SK-N-SH treated with all-trans-retinoic acid at 6 μM for 48 hours (cell line): ENCODE results near the gene NINJ2.

ENCODE experiments used
- ATAC-seq: fragments of 200-7000 bp; cut with Tn5 transposase; 3 replicates; pipeline ENCODE4 v1.9.1; 2020; ENCODE audit warnings: mild to moderate bottlenecking, moderate library complexity
- ARNTL ChIP-seq: fragments of 450-650 bp; formaldehyde crosslinking; IDR thresholded peaks from 2 replicates; pipeline ENCODE4 v1.5.0; 2020; ENCODE audit warnings: low read depth, mild to moderate bottlenecking, moderate library complexity, borderline replicate concordance
- BACH2 ChIP-seq: fragments of 250-450 bp; sonication (Bioruptor Pico); IDR thresholded peaks from 2 replicates; pipeline ENCODE4 v1.9.0; 2021; ENCODE audit warnings: mild to moderate bottlenecking, borderline replicate concordance
- CSDC2 ChIP-seq: fragments of 250-450 bp; sonication (Bioruptor Pico); IDR thresholded peaks from 2 replicates; pipeline ENCODE4 v1.5.0; 2020; ENCODE audit warnings: mild to moderate bottlenecking, moderate library complexity
- ESRRG ChIP-seq: fragments of 250-450 bp; sonication (Bioruptor Pico); IDR thresholded peaks from 2 replicates; pipeline ENCODE4 v1.6.1; 2021; ENCODE audit warnings: mild to moderate bottlenecking
- GLIS3 ChIP-seq: fragments of 250-450 bp; sonication (Bioruptor Pico); IDR thresholded peaks from 2 replicates; pipeline ENCODE4 v1.5.0; 2020; ENCODE audit warnings: mild to moderate bottlenecking, moderate library complexity
- ISL1 ChIP-seq: fragments of 250-450 bp; sonication (Bioruptor Pico); IDR thresholded peaks from 2 replicates; pipeline ENCODE4 v2.1.2; 2022; ENCODE audit warnings: mild to moderate bottlenecking, moderate library complexity
- PPARA ChIP-seq: fragments of 250-450 bp; sonication (Bioruptor Pico); IDR thresholded peaks from 2 replicates; pipeline ENCODE4 v1.5.0; 2020; ENCODE audit warnings: mild to moderate bottlenecking, borderline replicate concordance
- SNAI2 ChIP-seq: fragments of 250-450 bp; sonication (Bioruptor Pico); IDR thresholded peaks from 2 replicates; pipeline ENCODE4 v1.5.0; 2020; ENCODE audit warnings: mild to moderate bottlenecking, moderate library complexity
- TCF4 ChIP-seq: fragments of 250-450 bp; sonication (Bioruptor Pico); IDR thresholded peaks from 2 replicates; pipeline ENCODE4 v1.8.0; 2021; ENCODE audit warnings: mild to moderate bottlenecking, moderate library complexity, borderline replicate concordance
- TOX ChIP-seq: fragments of 250-450 bp; sonication (Bioruptor Pico); IDR thresholded peaks from 2 replicates; pipeline ENCODE4 v1.8.0; 2021; ENCODE audit warnings: mild to moderate bottlenecking, moderate library complexity, borderline replicate concordance
- ZC3H10 ChIP-seq: fragments of 250-450 bp; sonication (Bioruptor Pico); IDR thresholded peaks from 2 replicates; pipeline ENCODE4 v1.5.1; 2021; ENCODE audit warnings: mild to moderate bottlenecking, moderate library complexity
- ZFP3 ChIP-seq: fragments of 250-450 bp; sonication (Bioruptor Pico); IDR thresholded peaks from 2 replicates; pipeline ENCODE4 v1.5.0; 2020; ENCODE audit warnings: mild to moderate bottlenecking, moderate library complexity
- ZNF70 ChIP-seq: fragments of 450-650 bp; formaldehyde crosslinking; IDR thresholded peaks from 2 replicates; pipeline ENCODE4 v1.5.0; 2020; ENCODE audit warnings: mild to moderate bottlenecking, moderate library complexity
- ZNF8 ChIP-seq: fragments of 450-650 bp; formaldehyde crosslinking; IDR thresholded peaks from 2 replicates; pipeline ENCODE4 v1.5.0; 2020; ENCODE audit warnings: mild to moderate bottlenecking, moderate library complexity
- TF ChIP-seq, protein P1 (sequence below): fragments of 250-450 bp; sonication (Bioruptor Pico); IDR thresholded peaks from 2 replicates; pipeline ENCODE4 v1.5.1; 2021; ENCODE audit warnings: mild to moderate bottlenecking, moderate library complexity
- TF ChIP-seq, protein P2 (sequence below): fragments of 250-450 bp; sonication (Bioruptor Pico); IDR thresholded peaks from 2 replicates; pipeline ENCODE4 v1.8.0; 2020; ENCODE audit warnings: mild to moderate bottlenecking, moderate library complexity, borderline replicate concordance
- TF ChIP-seq, protein P3 (sequence below): fragments of 250-450 bp; sonication (Bioruptor Pico); IDR thresholded peaks from 2 replicates; pipeline ENCODE4 v1.8.0; 2021; ENCODE audit warnings: low read depth, mild to moderate bottlenecking, moderate library complexity, borderline replicate concordance
- TF ChIP-seq, protein P4 (sequence below): fragments of 250-450 bp; sonication (Bioruptor Pico); IDR thresholded peaks from 2 replicates; pipeline ENCODE4 v1.5.0; 2020; ENCODE audit warnings: mild to moderate bottlenecking, moderate library complexity

The NINJ2 gene

GRCh38 chr12:622416-622815 lies 40.8 kb downstream of the NINJ2 start:
- ATAC-seq, result no peak

GRCh38 chr12:619346-619745 lies 43.9 kb downstream of the NINJ2 start:
- no peak for ATAC-seq

More at GRCh38 chr12:622416-622815, 40.8 kb downstream of the NINJ2 start:
- TF ChIP-seq, protein P1, sequence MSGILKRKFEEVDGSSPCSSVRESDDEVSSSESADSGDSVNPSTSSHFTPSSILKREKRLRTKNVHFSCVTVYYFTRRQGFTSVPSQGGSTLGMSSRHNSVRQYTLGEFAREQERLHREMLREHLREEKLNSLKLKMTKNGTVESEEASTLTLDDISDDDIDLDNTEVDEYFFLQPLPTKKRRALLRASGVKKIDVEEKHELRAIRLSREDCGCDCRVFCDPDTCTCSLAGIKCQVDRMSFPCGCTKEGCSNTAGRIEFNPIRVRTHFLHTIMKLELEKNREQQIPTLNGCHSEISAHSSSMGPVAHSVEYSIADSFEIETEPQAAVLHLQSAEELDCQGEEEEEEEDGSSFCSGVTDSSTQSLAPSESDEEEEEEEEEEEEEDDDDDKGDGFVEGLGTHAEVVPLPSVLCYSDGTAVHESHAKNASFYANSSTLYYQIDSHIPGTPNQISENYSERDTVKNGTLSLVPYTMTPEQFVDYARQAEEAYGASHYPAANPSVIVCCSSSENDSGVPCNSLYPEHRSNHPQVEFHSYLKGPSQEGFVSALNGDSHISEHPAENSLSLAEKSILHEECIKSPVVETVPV, result no peak
- TF ChIP-seq, protein P2, sequence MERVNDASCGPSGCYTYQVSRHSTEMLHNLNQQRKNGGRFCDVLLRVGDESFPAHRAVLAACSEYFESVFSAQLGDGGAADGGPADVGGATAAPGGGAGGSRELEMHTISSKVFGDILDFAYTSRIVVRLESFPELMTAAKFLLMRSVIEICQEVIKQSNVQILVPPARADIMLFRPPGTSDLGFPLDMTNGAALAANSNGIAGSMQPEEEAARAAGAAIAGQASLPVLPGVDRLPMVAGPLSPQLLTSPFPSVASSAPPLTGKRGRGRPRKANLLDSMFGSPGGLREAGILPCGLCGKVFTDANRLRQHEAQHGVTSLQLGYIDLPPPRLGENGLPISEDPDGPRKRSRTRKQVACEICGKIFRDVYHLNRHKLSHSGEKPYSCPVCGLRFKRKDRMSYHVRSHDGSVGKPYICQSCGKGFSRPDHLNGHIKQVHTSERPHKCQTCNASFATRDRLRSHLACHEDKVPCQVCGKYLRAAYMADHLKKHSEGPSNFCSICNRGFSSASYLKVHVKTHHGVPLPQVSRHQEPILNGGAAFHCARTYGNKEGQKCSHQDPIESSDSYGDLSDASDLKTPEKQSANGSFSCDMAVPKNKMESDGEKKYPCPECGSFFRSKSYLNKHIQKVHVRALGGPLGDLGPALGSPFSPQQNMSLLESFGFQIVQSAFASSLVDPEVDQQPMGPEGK, result no peak
- TF ChIP-seq CSDC2 (CRISPR knock-in tag) (no peak), TOX (CRISPR knock-in tag) (no peak), TCF4 (CRISPR knock-in tag) (no peak), ZC3H10 (CRISPR knock-in tag) (no peak), GLIS3 (CRISPR knock-in tag) (no peak)

GRCh38 chr12:618605-619004 lies 44.6 kb downstream of the NINJ2 start:
- TF ChIP-seq ZNF8 (CRISPR knock-in tag) (no peak), TOX (CRISPR knock-in tag) (no peak), BACH2 (CRISPR knock-in tag) (no peak), SNAI2 (CRISPR knock-in tag) (no peak), ZFP3 (CRISPR knock-in tag) (no peak), TCF4 (CRISPR knock-in tag) (no peak), GLIS3 (CRISPR knock-in tag) (no peak), ZNF70 (CRISPR knock-in tag) (no peak), ARNTL (CRISPR knock-in tag) (no peak), ESRRG (no peak)
- TF ChIP-seq, protein P2, result no peak
- TF ChIP-seq, protein P1, result no peak
- TF ChIP-seq, protein P3, sequence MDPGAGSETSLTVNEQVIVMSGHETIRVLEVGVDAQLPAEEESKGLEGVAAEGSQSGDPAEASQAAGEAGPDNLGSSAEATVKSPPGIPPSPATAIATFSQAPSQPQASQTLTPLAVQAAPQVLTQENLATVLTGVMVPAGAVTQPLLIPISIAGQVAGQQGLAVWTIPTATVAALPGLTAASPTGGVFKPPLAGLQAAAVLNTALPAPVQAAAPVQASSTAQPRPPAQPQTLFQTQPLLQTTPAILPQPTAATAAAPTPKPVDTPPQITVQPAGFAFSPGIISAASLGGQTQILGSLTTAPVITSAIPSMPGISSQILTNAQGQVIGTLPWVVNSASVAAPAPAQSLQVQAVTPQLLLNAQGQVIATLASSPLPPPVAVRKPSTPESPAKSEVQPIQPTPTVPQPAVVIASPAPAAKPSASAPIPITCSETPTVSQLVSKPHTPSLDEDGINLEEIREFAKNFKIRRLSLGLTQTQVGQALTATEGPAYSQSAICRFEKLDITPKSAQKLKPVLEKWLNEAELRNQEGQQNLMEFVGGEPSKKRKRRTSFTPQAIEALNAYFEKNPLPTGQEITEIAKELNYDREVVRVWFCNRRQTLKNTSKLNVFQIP (CRISPR knock-in tag), result no peak
- TF ChIP-seq, all 23 proteins: peak for 0
- ATAC-seq, result no peak

More at GRCh38 chr12:619346-619745, 43.9 kb downstream of the NINJ2 start:
- TF ChIP-seq, protein P3 (CRISPR knock-in tag), result no peak
- no peak for TF ChIP-seq ZNF8 (CRISPR knock-in tag)
- TF ChIP-seq, protein P1, result no peak
- TF ChIP-seq BACH2 (CRISPR knock-in tag), result no peak
- TF ChIP-seq SNAI2 (CRISPR knock-in tag), result no peak
- no peak for TF ChIP-seq ISL1
- no peak for TF ChIP-seq CSDC2 (CRISPR knock-in tag)
- TF ChIP-seq TCF4 (CRISPR knock-in tag), result no peak
- TF ChIP-seq ZFP3 (CRISPR knock-in tag), result no peak
- TF ChIP-seq PPARA, result no peak
- TF ChIP-seq, protein P4, sequence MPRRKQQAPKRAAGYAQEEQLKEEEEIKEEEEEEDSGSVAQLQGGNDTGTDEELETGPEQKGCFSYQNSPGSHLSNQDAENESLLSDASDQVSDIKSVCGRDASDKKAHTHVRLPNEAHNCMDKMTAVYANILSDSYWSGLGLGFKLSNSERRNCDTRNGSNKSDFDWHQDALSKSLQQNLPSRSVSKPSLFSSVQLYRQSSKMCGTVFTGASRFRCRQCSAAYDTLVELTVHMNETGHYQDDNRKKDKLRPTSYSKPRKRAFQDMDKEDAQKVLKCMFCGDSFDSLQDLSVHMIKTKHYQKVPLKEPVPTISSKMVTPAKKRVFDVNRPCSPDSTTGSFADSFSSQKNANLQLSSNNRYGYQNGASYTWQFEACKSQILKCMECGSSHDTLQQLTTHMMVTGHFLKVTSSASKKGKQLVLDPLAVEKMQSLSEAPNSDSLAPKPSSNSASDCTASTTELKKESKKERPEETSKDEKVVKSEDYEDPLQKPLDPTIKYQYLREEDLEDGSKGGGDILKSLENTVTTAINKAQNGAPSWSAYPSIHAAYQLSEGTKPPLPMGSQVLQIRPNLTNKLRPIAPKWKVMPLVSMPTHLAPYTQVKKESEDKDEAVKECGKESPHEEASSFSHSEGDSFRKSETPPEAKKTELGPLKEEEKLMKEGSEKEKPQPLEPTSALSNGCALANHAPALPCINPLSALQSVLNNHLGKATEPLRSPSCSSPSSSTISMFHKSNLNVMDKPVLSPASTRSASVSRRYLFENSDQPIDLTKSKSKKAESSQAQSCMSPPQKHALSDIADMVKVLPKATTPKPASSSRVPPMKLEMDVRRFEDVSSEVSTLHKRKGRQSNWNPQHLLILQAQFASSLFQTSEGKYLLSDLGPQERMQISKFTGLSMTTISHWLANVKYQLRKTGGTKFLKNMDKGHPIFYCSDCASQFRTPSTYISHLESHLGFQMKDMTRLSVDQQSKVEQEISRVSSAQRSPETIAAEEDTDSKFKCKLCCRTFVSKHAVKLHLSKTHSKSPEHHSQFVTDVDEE (CRISPR knock-in tag), result no peak
